ENCODE data around the gene SNAP91.
"Not testable (repeated sequence)": the region's sequence is repeated elsewhere in the genome, so short reads cannot be mapped to it uniquely, and the experiment has no call there.

- not testable (repeated sequence) for TF ChIP-seq POLR2A, POLR2AphosphoS5 (IDR thresholded peaks at IDR 0.05)
These were observed 158.4 kb downstream of the SNAP91 start for GRCh38 chr6:83550482-83550881.

All from spleen (tissue), 3 donors.